Loucy (cell line): ENCODE data around the gene CHIT1.

Experiments
- H2AFZ ChIP-seq: fragments of 200-600 bp; sonication (generic); 2 replicates; pipeline ENCODE4 v1.6.0; 2016; ENCODE audit warnings: antibody characterized with exemption, mild to moderate bottlenecking, low read length, moderate library complexity
- H3F3A ChIP-seq: fragments of 200-600 bp; 2 replicates; pipeline ENCODE4 v1.6.0; 2016; ENCODE audit warnings: antibody characterized with exemption, low read depth, mild to moderate bottlenecking
- H3K27me3 ChIP-seq: fragments of 200-600 bp; sonication (generic); 2 replicates; pipeline ENCODE4 v1.6.1; 2014; ENCODE audit warnings: low read length, mild to moderate bottlenecking; ENCODE audit not compliant: insufficient read depth, poor library complexity, severe bottlenecking
- H3K36me3 ChIP-seq: fragments of 200-600 bp; sonication (generic); 2 replicates; pipeline ENCODE4 v1.6.1; 2016; ENCODE audit warnings: low read length; ENCODE audit not compliant: insufficient read depth
- H3K4me1 ChIP-seq: fragments of 200-600 bp; sonication (generic); 2 replicates; pipeline ENCODE4 v1.5.1; 2014; ENCODE audit warnings: low read length, mild to moderate bottlenecking; ENCODE audit not compliant: insufficient read depth, poor library complexity, severe bottlenecking
- H3K4me2 ChIP-seq: fragments of 200-600 bp; sonication (generic); 2 replicates; pipeline ENCODE4 v1.6.0; 2014; ENCODE audit warnings: antibody characterized with exemption, low read length, low read depth, mild to moderate bottlenecking; ENCODE audit not compliant: poor library complexity, severe bottlenecking
- H3K4me3 ChIP-seq: fragments of 200-600 bp; sonication (generic); 2 replicates; pipeline ENCODE4 v1.5.1; 2014; ENCODE audit warnings: low read length, mild to moderate bottlenecking, mixed read lengths; ENCODE audit not compliant: poor library complexity, severe bottlenecking
- H3K79me2 ChIP-seq: fragments of 200-600 bp; sonication (generic); 2 replicates; pipeline ENCODE4 v1.6.1; 2014; ENCODE audit warnings: low read length; ENCODE audit not compliant: insufficient read depth
- H3K9ac ChIP-seq: fragments of 200-600 bp; sonication (generic); 2 replicates; pipeline ENCODE4 v1.6.0; 2014; ENCODE audit warnings: mild to moderate bottlenecking, low read depth, low read length, moderate library complexity; ENCODE audit not compliant: poor library complexity, severe bottlenecking
- H3K9me2 ChIP-seq: fragments of 200-600 bp; sonication (generic); replicated peaks from 2 replicates; pipeline ENCODE4 v1.6.1; 2016; ENCODE audit warnings: low read depth, low read length, mixed read lengths
- H3K9me3 ChIP-seq: fragments of 200-600 bp; sonication (generic); 2 replicates; pipeline ENCODE4 v1.6.1; 2014; ENCODE audit warnings: mild to moderate bottlenecking, antibody characterized with exemption, low read length, low read depth; ENCODE audit not compliant: insufficient read depth
- H4K20me1 ChIP-seq: fragments of 200-600 bp; sonication (generic); 2 replicates; pipeline ENCODE4 v1.6.0; 2014; ENCODE audit warnings: antibody characterized with exemption, low read length, mild to moderate bottlenecking; ENCODE audit not compliant: insufficient read depth, poor library complexity, severe bottlenecking
- CTCF ChIP-seq: fragments of 200-600 bp; sonication (generic); conservative IDR thresholded peaks from 2 replicates; pipeline ENCODE4 v1.5.1; 2014; ENCODE audit warnings: mild to moderate bottlenecking, antibody characterized with exemption, low read length
- EZH2phosphoT487 ChIP-seq: fragments of 200-600 bp; IDR thresholded peaks from 2 replicates; pipeline ENCODE4 v1.6.1; 2018; ENCODE audit warnings: antibody characterized with exemption, mild to moderate bottlenecking, moderate library complexity, borderline replicate concordance

The CHIT1 gene

GRCh38 chr1:203175237-203175826, 54.1 kb downstream of the CHIT1 start, which contains the start of gene MYBPH:
MYBPH (minus strand) TSS chr1:203175826; CDS start chr1:203175755, 71 bp downstream.
- no peaks in the 10 kb centered on the region for H3K9me3 ChIP-seq
- H3K36me3 ChIP-seq: no peaks in the 10 kb centered on the region
- TF ChIP-seq EZH2phosphoT487: no peak
- TF ChIP-seq CTCF: no peak
- no peaks in the 10 kb centered on the region for H3K27me3 ChIP-seq
- H3K79me2 ChIP-seq: no peaks in the 10 kb centered on the region
- H4K20me1 ChIP-seq: no peaks in the 10 kb centered on the region
- H3K9me2 ChIP-seq: no peaks in the 10 kb centered on the region
- H3F3A ChIP-seq: no peaks in the 10 kb centered on the region
- H2AFZ ChIP-seq: no peak within 1 kb of the TSS
- peaks cover 17% of the 10 kb centered on the region for H3K4me1 ChIP-seq
- no peak within 1 kb of the TSS for H3K4me2 ChIP-seq
- H3K9ac ChIP-seq: no peak within 1 kb of the TSS
- H3K4me3 ChIP-seq: no peak within 1 kb of the TSS

GRCh38 chr1:203174324-203174985, 55.0 kb downstream of the CHIT1 start:
- Histone ChIP-seq H3K27me3 (no peaks in the 10 kb centered on the region), H3K79me2 (no peaks in the 10 kb centered on the region), H3K9ac (no peak overlapping the region), H3K9me2 (no peaks in the 10 kb centered on the region), H3K4me1 (peaks cover 17% of the 10 kb centered on the region), H4K20me1 (no peaks in the 10 kb centered on the region), H3K4me3 (no peak overlapping the region), H3K36me3 (no peaks in the 10 kb centered on the region), H3K4me2 (no peak overlapping the region), H3F3A (no peaks in the 10 kb centered on the region), H2AFZ (no peak overlapping the region), H3K9me3 (no peaks in the 10 kb centered on the region)
- TF ChIP-seq CTCF (no peak), EZH2phosphoT487 (no peak)

GRCh38 chr1:203173566-203173965, 55.9 kb downstream of the CHIT1 start:
- Histone ChIP-seq H3K4me2 (no peak overlapping the region), H2AFZ (no peak overlapping the region), H3K4me1 (peaks cover 17% of the 10 kb centered on the region), H3K4me3 (no peak overlapping the region), H3K9ac (no peak overlapping the region), H3K36me3 (no peaks in the 10 kb centered on the region), H4K20me1 (no peaks in the 10 kb centered on the region), H3K27me3 (no peaks in the 10 kb centered on the region), H3K9me3 (no peaks in the 10 kb centered on the region), H3K79me2 (no peaks in the 10 kb centered on the region), H3F3A (no peaks in the 10 kb centered on the region), H3K9me2 (no peaks in the 10 kb centered on the region)
- TF ChIP-seq EZH2phosphoT487: no peak
